K562 (cell line): Measurements from ENCODE around the gene SLC25A44. TPM values are rescaled to one million over a fixed set of nuclear protein-coding genes. Genes with fewer than 3 reads are reported as not detected.

Experiments
- ATAC-seq: fragments of 200-7000 bp; cut with Tn5 transposase; 3 replicates; pipeline ENCODE4 v1.9.1; 2020; ENCODE audit warnings: moderate library complexity
- BruUV-seq: library from RNA; stranded (reverse); fragments of 400-500 nt; replicated peaks from 2 replicates; lab custom pipeline; 2021; lab: Mats Ljungman, UMichigan
- CTCF ChIA-PET: fragments of 300-600 bp; formaldehyde crosslinking; extraction: SDS; loops from one replicate; lab custom pipeline; 2021; ENCODE audit warnings: low intra/inter-chr PET ratio; lab: Yijun Ruan, JAX
- POLR2A ChIA-PET: fragments of 300-600, 350-650 bp; sonication (Branson Sonifier 250); formaldehyde crosslinking; extraction: SDS; loops from one replicate; lab custom pipeline; 2021; ENCODE audit warnings: antibody characterized with exemption, inconsistent platforms; lab: Yijun Ruan, JAX
- DNase-seq, 4 experiments: peaks; one replicate each; pipeline versions ENCODE4 v3.0.0 to v3.0.0-alpha.2; 2011 to 2018; ENCODE audit warnings: low spot score in 3 of 4, mixed read lengths in 3 of 4; ENCODE audit errors: extremely low read depth in 1 of 4
- FAIRE-seq: peaks from 2 replicates; lab custom pipeline; 2011; peaks lifted over from hg19 to GRCh38; lab: Jason Lieb, UNC
- H2AFZ ChIP-seq: 2 replicates; pipeline ENCODE4 v1.6.0; 2011; ENCODE audit warnings: low read depth, low read length, control low read depth, inconsistent platforms
- H3K27ac ChIP-seq: fragments of 200-600 bp; 3 replicates; pipeline ENCODE4 v1.8.0; 2011; ENCODE audit warnings: low read depth, mild to moderate bottlenecking, control low read depth, inconsistent platforms, low read length, moderate library complexity, mixed read lengths; ENCODE audit errors: extremely low read depth
- H3K27me3 ChIP-seq, 2 experiments: fragments of 300-600 bp in 1 of 2; 2 replicates in 1 of 2; 3 replicates in 1 of 2; pipeline versions ENCODE4 v1.6.0 to v1.8.0; 2011; ENCODE audit warnings: inconsistent platforms in 2 of 2, low read length in 2 of 2, mild to moderate bottlenecking in 1 of 2, mixed read lengths in 1 of 2, moderate library complexity in 1 of 2; ENCODE audit not compliant: control insufficient read depth in 2 of 2, insufficient read depth in 2 of 2
- H3K36me3 ChIP-seq: fragments of 300-600 bp; 3 replicates; pipeline ENCODE4 v1.8.0; 2011; ENCODE audit warnings: mild to moderate bottlenecking, low read length, inconsistent platforms; ENCODE audit not compliant: control insufficient read depth, insufficient read depth
- H3K4me1 ChIP-seq, 2 experiments: fragments of 200-600 bp in 1 of 2; replicated peaks in 1 of 2; 2 replicates in 1 of 2; 3 replicates in 1 of 2; pipeline versions ENCODE4 v1.5.1 to v1.8.0; 2011; ENCODE audit warnings: inconsistent platforms in 2 of 2, low read length in 2 of 2, mild to moderate bottlenecking in 1 of 2, mixed read lengths in 1 of 2, moderate library complexity in 1 of 2; ENCODE audit not compliant: control insufficient read depth in 2 of 2, insufficient read depth in 2 of 2
- H3K4me2 ChIP-seq: 2 replicates; pipeline ENCODE4 v1.6.1; 2011; ENCODE audit warnings: low read length, control low read depth, inconsistent platforms, mixed read lengths; ENCODE audit not compliant: insufficient read depth
- H3K4me3 ChIP-seq: fragments of 200-600 bp; sonication (generic), shearing (Covaris generic); 2 replicates; pipeline ENCODE4 v1.5.1; 2016; ENCODE audit warnings: control low read depth, inconsistent platforms
- H3K79me2 ChIP-seq: fragments of 200-600 bp; 3 replicates; pipeline ENCODE4 v1.8.0; 2011; ENCODE audit warnings: low read length, inconsistent platforms; ENCODE audit not compliant: control insufficient read depth, insufficient read depth
- H3K9ac ChIP-seq, 2 experiments: 2 replicates each; pipeline versions ENCODE4 v1.6.0 to v1.6.1; 2011; ENCODE audit warnings: low read depth in 2 of 2, low read length in 2 of 2, control low read depth in 1 of 2, inconsistent platforms in 1 of 2, mild to moderate bottlenecking in 1 of 2, mixed read lengths in 1 of 2; ENCODE audit not compliant: insufficient read depth in 1 of 2
- H3K9me1 ChIP-seq: one replicate; pipeline ENCODE4 v1.6.0; 2011; ENCODE audit warnings: inconsistent platforms, mild to moderate bottlenecking, low read length, moderate library complexity; ENCODE audit not compliant: control insufficient read depth, insufficient read depth
- H3K9me3 ChIP-seq: replicated peaks from 2 replicates; pipeline ENCODE4 v1.5.1; 2011; ENCODE audit warnings: low read depth, low read length, inconsistent platforms; ENCODE audit not compliant: control insufficient read depth, insufficient read depth
- H4K20me1 ChIP-seq: replicated peaks from 2 replicates; pipeline ENCODE4 v1.6.1; 2011; ENCODE audit warnings: low read length, inconsistent platforms, mixed read lengths; ENCODE audit not compliant: control insufficient read depth, insufficient read depth
- ARNT ChIP-seq, 2 experiments: fragments of 450-650 bp; IDR thresholded peaks; 2 replicates each; pipeline ENCODE4 v1.6.1; 2016; ENCODE audit warnings: mild to moderate bottlenecking in 1 of 2
- C11orf30 ChIP-seq: fragments of 450-650 bp; IDR thresholded peaks from 2 replicates; pipeline ENCODE4 v1.6.1; 2016; ENCODE audit warnings: low read depth, mild to moderate bottlenecking
- CEBPB ChIP-seq: fragments of 450-650 bp; IDR thresholded peaks from 2 replicates; pipeline ENCODE4 v1.6.1; 2016; ENCODE audit warnings: missing genetic modification characterization, missing compliant biosample characterization
- CEBPG ChIP-seq, 3 experiments: fragments of 200-800 bp in 1 of 3; sonication (Bioruptor generic) in 1 of 3; sonication (generic) in 1 of 3; formaldehyde crosslinking in 1 of 3; IDR thresholded peaks in 2 of 3; conservative IDR thresholded peaks in 1 of 3; 2 replicates each; pipeline versions ENCODE4 v1.6.1 to v1.8.0; 2016 to 2022; ENCODE audit warnings: missing compliant biosample characterization in 2 of 3, missing genetic modification characterization in 2 of 3, mild to moderate bottlenecking in 1 of 3, missing genetic modification reagents in 1 of 3
- CEBPZ ChIP-seq: fragments of 150-350 bp; IDR thresholded peaks from 2 replicates; pipeline ENCODE4 v1.6.1; 2014; ENCODE audit warnings: low read depth, mild to moderate bottlenecking, low read length, borderline replicate concordance
- CSDE1 ChIP-seq, 2 experiments: fragments of 450-650 bp; IDR thresholded peaks; 2 replicates each; pipeline ENCODE4 v1.6.1; 2016; ENCODE audit warnings: mild to moderate bottlenecking in 1 of 2
- GABPB2 ChIP-seq: fragments of 250-450 bp; sonication (Bioruptor Pico); conservative IDR thresholded peaks from 2 replicates; pipeline ENCODE4 v1.5.1; 2021; ENCODE audit warnings: mild to moderate bottlenecking
- NCOA6 ChIP-seq: fragments of 450-650 bp; IDR thresholded peaks from 2 replicates; pipeline ENCODE4 v1.6.1; 2017; ENCODE audit warnings: mild to moderate bottlenecking
- POLR2G ChIP-seq: fragments of 200-400 bp; formaldehyde crosslinking; IDR thresholded peaks from 2 replicates; pipeline ENCODE4 v1.6.1; 2017; ENCODE audit warnings: low read depth, mild to moderate bottlenecking, antibody characterized with exemption, low read length, moderate library complexity
- SNIP1 ChIP-seq: fragments of 450-650 bp; IDR thresholded peaks from 2 replicates; pipeline ENCODE4 v1.7.1; 2017; ENCODE audit warnings: low read depth, mild to moderate bottlenecking
- STAT5B ChIP-seq: fragments of 250-450 bp; sonication (Bioruptor Pico); IDR thresholded peaks from 2 replicates; pipeline ENCODE4 v1.8.0; 2021; ENCODE audit warnings: mild to moderate bottlenecking, inconsistent platforms
- SUPT5H ChIP-seq: fragments of 450-650 bp; IDR thresholded peaks from 2 replicates; pipeline ENCODE4 v1.6.1; 2016
- TAF9B ChIP-seq: fragments of 450-650 bp; IDR thresholded peaks from 2 replicates; pipeline ENCODE4 v1.6.1; 2018; ENCODE audit warnings: mild to moderate bottlenecking; ENCODE audit not compliant: partially characterized antibody
- ZNF197 ChIP-seq: fragments of 200-800 bp; sonication (Bioruptor generic); IDR thresholded peaks from 2 replicates; pipeline ENCODE4 v1.6.1; 2016; ENCODE audit warnings: low read depth, missing genetic modification characterization, missing compliant biosample characterization
- WGBS: fragments of 100-300 bp; shearing (Covaris generic); methylation state at CpG from one replicate; pipeline ENCODE4 v1.1.6; 2016; ENCODE audit warnings: low coverage, mixed read lengths; ENCODE audit not compliant: insufficient coverage; ENCODE audit errors: missing lambda C conversion rate; 5-methylcytosine and 5-hydroxymethylcytosine counted together
- in situ Hi-C: fragments of 300-500 bp; cut with MboI; formaldehyde crosslinking; loops from 4 replicates; pipeline ENCODE4 v1.15.0; 2018; ENCODE audit warnings: inconsistent platforms, mixed read lengths
- intact Hi-C: fragments of 100-400 bp; cut with micrococcal nuclease; formaldehyde crosslinking; loops from 2 replicates; pipeline ENCODE4 v1.14.2; 2022
- polyA plus RNA-seq, 8 experiments: library from polyadenylated mRNA; depleted of rRNA in 4 of 8; stranded (reverse) in 5 of 8; unstranded in 3 of 8; fragments of >200 nt; fragmentation: Nextera tagmentation in 2 of 8; fragmentation: Illumina TruSeq in 1 of 8; extraction: Ambion mirVana in 2 of 8; extraction: Trizol in 1 of 8; gene quantifications; 2 replicates each; pipeline versions ENCODE4 v1.2.1 to v1.2.3, GENCODE V29; 2011 to 2014; ENCODE audit warnings: inconsistent platforms in 1 of 8, missing spikeins in 1 of 8
- total RNA-seq, 7 experiments: library from RNA; depleted of rRNA in 6 of 7; stranded (reverse); fragments of >200 nt in 6 of 7; fragmentation: Illumina TruSeq in 2 of 7; extraction: Trizol in 2 of 7; gene quantifications; 2 replicates each; pipeline versions ENCODE4 v1.2.1 to v1.2.3, GENCODE V29; 2011 to 2021; ENCODE audit warnings: low replicate concordance in 1 of 7

SLC25A44 gene
- total and polyA plus RNA-seq, 9 of the 15 experiments (the other 6 are each of a cell fraction or from before 2014, with no cell fraction given), result 4.4 to 22.8 (median 12.5) TPM

DNA sequence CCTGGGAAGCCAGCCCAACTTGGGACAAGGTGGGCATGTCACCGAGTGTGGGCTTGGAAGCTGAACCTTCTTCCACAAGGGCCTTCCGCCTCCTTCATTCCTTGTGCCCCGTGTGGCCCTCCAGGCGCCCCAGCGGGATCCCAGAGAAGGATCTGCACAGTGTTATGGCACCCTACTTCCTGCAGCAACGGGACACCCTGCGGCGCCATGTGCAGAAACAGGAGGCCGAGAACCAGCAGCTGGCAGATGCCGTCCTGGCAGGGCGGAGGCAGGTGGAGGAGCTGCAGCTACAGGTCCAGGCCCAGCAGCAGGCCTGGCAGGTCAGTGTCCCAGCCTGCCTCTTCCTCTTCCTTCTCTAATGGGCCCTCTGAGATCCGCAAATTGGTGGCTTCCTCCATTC, 42.3 kb downstream of the SLC25A44 start:
- Histone ChIP-seq H3K9me3 (no peaks in the 10 kb centered on the region), H2AFZ (no peak overlapping the region), H3K9me1 (no peaks in the 10 kb centered on the region), H3K4me3 (no peak overlapping the region), H4K20me1 (no peaks in the 10 kb centered on the region), H3K79me2 (no peaks in the 10 kb centered on the region), H3K4me2 (no peak overlapping the region), H3K9ac (0 out of 4 replicates have a peak overlapping the region, but pooled peaks of 1 of the 2 experiments have one; percentile 22), H3K27ac (no peak overlapping the region), H3K27me3 (no peaks in the 10 kb centered on the region), H3K4me1 (peaks cover 6 to 11% of the 10 kb centered on the region in 2 experiments; a peak in 4 of 5 replicates), H3K36me3 (peaks cover 47% of the 10 kb centered on the region; the same call in 2 of the 3 replicates)
- no peak for ATAC-seq
- ChIA-PET POLR2A (interaction anchor here (0.6 to 0.8 kb wide), 2 partner anchors 9 to 94 kb away, joined by 3 read pairs; no protein-coding TSS in a partner anchor), CTCF (no interaction called here)
- BruUV-seq, result no TSS peak
- no peak for DNase-seq
- 93% methylated on average over 11 of the region's 12 CpGs for WGBS
- no peak for FAIRE-seq
- intact Hi-C loops, result no loop called here
- TF ChIP-seq TAF9B, result no peak
- peak; percentile 25; the same call in 1 of the 2 replicates for TF ChIP-seq POLR2G
- in situ Hi-C loops, result no loop called here

GRCh38 chr1:156238248-156238647, 44.3 kb downstream of the SLC25A44 start:
- WGBS, result 74% methylated on average over 5 of the region's 5 CpGs
- TF ChIP-seq C11orf30, result no peak
- TF ChIP-seq CEBPG (CRISPR knock-in tag; IDR thresholded peaks at IDR 0.05), result no peak
- no peak for TF ChIP-seq CEBPG (tag; conservative IDR thresholded peaks at IDR 0.05 in 1 of 2, IDR thresholded peaks at IDR 0.05 in 1 of 2)
- TF ChIP-seq NCOA6, result no peak
- no peak for TF ChIP-seq ARNT (IDR thresholded peaks at IDR 0.05)
- TF ChIP-seq ZNF197, result no peak
- no peak for TF ChIP-seq CSDE1 (IDR thresholded peaks at IDR 0.05)
- TF ChIP-seq SUPT5H, result no peak
- TF ChIP-seq STAT5B (CRISPR knock-in tag), result no peak
- TF ChIP-seq SNIP1, result no peak
- TF ChIP-seq GABPB2, result no peak
- no peak for TF ChIP-seq CEBPZ
- TF ChIP-seq CEBPB (tag), result no peak

More at GRCh38 chr1:156238248-156238647, 44.3 kb downstream of the SLC25A44 start:
- Histone ChIP-seq H4K20me1 (no peaks in the 10 kb centered on the region; the same call in 1 of the 2 replicates), H3K27me3 (no peaks in the 10 kb centered on the region), H2AFZ (no peak overlapping the region), H3K9ac (no peak overlapping the region), H3K79me2 (no peaks in the 10 kb centered on the region), H3K9me3 (no peaks in the 10 kb centered on the region), H3K4me1 (peaks cover 0 to 19% of the 10 kb centered on the region in 2 experiments; a peak in 3 of 5 replicates), H3K4me2 (no peak overlapping the region), H3K36me3 (peaks cover 47% of the 10 kb centered on the region; the same call in 2 of the 3 replicates), H3K4me3 (no peak overlapping the region), H3K27ac (no peak overlapping the region), H3K9me1 (peaks cover 3% of the 10 kb centered on the region)
- BruUV-seq, result no TSS peak
- ATAC-seq, result no peak
- CTCF ChIA-PET, result no interaction called here
- intact Hi-C loops, result no loop called here
- FAIRE-seq, result no peak
- in situ Hi-C loops, result no loop called here
- POLR2A ChIA-PET, result interaction anchor here (0.6 to 1.1 kb wide), 2 partner anchors 11 to 24 kb away, joined by 4 to 5 read pairs; no protein-coding TSS in a partner anchor
- no peak for DNase-seq
